Right ventricle myocardium inferior (tissue), 1 donor: ENCODE measurements around the gene CDC16. TPM values are rescaled to one million over a fixed set of nuclear protein-coding genes. Genes with fewer than 3 reads are reported as not detected.

Source experiments
- ATAC-seq: fragments of 200-7000 bp; cut with Tn5 transposase; one replicate; pipeline ENCODE4 v1.9.1; 2020; ENCODE audit warnings: mild to moderate bottlenecking, moderate library complexity
- DNase-seq: peaks from one replicate; pipeline ENCODE4 v3.0.0; 2021; ENCODE audit errors: missing footprints
- intact Hi-C: fragments of 100-400 bp; cut with DNase I; formaldehyde crosslinking; loops from one replicate; pipeline ENCODE4 v1.11.0; 2022
- total RNA-seq: library from RNA; stranded (reverse); fragmentation: NEBNext Ultra II Directional; extraction: Animal tissue kit (Norgen Biotek cat#: 25700); gene quantifications from one replicate; pipeline ENCODE4 v1.2.1, GENCODE V29; 2021
- donor health status: DM: no; HTN: yes; CAD: no; lungs with severe emphysema.

CDC16 gene
- total RNA-seq, 1 donor from 2014 or later: 36.7 TPM

DNA sequence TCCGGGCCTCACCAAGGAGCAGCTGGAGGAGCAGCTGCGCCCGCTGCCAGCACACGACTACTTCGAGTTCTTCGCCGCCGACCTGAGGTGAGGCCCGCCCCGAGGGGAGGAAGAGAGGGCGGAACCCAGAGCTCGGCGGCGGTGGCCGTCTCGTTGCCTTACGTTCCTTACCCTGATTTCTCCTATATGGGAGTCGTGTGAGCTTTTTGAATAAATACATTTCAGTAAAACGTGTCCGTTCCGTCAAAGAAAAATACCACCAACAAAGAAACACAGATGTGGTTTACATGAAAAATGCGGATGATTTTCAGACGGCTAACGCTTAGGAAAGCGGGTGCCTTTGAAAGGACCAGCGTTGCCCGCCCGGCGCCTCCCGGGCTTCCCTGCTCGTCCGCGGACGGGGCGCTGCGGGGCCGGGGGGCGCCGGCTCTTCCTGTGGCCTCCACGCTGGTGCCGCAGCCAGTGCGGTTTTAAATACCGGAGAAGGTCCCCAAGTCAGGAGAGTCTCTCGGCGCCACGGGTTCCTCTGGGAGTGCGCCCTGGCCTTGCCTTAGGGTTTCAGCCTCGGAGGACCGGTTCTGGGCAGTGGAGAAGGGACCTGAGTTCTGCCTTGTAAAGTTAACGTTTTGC lies 47.5 kb downstream of the CDC16 start:
- peak; percentile 86 for DNase-seq
- intact Hi-C loops: no loop called here
- ATAC-seq: peak; percentile 66

GRCh38 chr13:114283576-114283975 lies 48.9 kb downstream of the CDC16 start:
- DNase-seq: no peak
- ATAC-seq: no peak
- intact Hi-C loops: no loop called here

- DNase-seq: no peak
- intact Hi-C loops: no loop called here
- no peak for ATAC-seq
Observed at GRCh38 chr13:114284680-114285079, 50.0 kb downstream of the CDC16 start.

DNA sequence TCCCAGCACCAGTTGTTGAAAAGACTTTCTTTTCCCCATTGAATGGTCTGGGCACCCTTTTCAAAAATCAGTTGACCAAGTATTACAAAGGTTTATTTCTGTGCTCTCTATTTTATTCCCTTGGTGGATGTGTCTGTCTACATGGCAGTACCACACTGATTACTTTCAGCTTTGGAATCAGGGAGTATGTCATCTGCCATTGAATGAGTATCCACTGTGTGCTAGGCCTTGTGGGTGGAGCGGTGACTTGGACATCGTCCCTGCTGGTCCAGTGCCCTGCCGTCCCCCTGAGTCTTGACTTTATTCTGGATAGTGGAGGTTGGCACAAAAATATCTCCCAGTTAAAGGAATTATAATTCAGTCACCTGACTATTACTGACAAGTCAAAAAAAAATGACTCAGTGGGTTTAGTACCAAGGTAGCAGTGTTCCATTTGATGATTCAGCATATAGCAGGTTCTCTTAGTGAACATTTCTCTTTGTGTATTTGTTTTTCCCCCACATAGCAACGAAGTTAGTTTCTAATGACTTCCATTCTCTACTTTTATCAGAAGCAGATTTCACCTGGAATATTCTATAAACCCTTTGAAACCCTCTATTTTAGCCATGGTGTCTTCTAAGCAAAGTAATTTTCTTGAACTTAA lies 50.6 kb downstream of the CDC16 start:
- ATAC-seq: no peak
- no peak for DNase-seq
- intact Hi-C loops: no loop called here

GRCh38 chr13:114286808-114287207 lies 52.1 kb downstream of the CDC16 start:
- DNase-seq: no peak
- ATAC-seq: no peak
- intact Hi-C loops: no loop called here

GRCh38 chr13:114288157-114288591 lies 53.5 kb downstream of the CDC16 start:
- ATAC-seq: no peak

GRCh38 chr13:114296448-114296847 lies 61.8 kb downstream of the CDC16 start:
- intact Hi-C loops: no loop called here
- no peak for ATAC-seq
- no peak for DNase-seq

More at GRCh38 chr13:114288157-114288591, 53.5 kb downstream of the CDC16 start:
- intact Hi-C loops: no loop called here
- DNase-seq: no peak

DNA sequence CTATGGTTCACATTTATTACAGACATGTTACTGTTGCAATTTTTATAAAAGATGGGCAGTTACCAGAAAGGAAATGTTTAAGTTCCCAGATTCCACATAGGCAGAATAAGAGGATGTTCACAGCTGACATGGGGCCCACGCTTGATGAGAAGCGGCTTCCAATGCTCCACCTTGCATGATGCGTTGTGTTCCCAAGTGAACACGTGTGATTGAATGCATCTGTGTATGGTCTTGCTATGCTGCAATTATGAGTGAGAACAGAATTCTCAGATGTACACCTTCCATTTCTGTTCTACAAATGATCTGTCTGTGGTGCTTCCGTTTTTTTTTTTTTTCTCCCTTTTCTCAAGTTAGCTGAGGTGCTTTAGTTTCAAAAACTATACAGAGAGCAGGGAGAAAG lies 62.2 kb downstream of the CDC16 start:
- no peak for ATAC-seq
- intact Hi-C loops: no loop called here
- DNase-seq: no peak

DNA sequence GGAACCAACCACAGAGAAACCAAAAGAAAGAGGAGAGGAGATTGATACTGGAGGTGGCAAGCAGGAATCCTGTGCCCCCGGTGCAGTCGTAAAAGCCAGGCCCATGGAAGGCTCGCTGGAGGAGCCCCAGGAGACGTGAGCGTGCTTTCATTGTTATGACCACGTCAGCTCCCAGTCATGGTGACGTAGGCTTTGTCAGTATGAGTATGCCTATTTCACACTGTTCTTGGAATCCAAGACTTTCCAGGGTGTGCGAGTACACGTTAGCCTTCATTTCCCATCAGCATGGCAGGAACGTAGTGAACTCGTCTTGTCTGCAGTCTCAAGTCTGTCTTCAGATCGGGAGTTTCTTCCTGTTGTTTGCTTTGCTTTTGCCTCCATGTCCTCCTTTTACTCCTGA lies 64.2 kb downstream of the CDC16 start:
- DNase-seq (no peak), ATAC-seq (no peak)
- intact Hi-C loops: no loop called here

- intact Hi-C loops: no loop called here
- DNase-seq (no peak), ATAC-seq (no peak)
Observed at GRCh38 chr13:114299604-114300305, 65.1 kb downstream of the CDC16 start.

DNA sequence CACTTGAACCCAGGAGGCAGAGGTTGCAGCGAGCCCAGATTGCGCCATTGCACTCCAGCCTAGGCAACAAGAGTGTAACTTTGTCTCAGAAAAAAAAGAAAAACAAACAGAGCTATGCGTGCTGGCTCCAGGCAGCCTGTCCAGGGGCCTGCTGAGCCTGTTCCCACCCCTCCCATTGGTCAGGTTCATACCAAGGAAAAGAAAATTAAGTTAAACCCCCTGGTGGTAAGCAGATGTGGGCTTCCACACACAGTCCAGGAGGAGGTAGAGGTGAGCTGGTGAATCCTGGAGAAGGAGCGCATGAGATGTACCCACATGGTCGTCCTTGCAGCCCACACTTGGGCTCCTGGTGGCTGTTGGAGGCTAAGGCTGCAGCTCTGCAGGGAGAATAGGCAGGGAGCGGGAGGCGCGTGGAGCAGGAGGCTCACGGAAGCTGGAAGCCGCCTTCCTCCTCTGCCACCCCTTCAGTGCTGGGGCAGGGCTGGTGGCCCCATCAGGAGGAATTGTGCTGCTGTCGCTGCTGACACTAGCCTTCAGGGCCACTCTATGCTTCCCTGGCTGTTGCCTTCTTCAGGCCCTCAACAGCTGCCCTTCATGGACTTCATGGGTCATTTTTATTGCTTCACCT lies 69.1 kb downstream of the CDC16 start:
- ATAC-seq (no peak), DNase-seq (no peak)
- intact Hi-C loops: no loop called here

- ATAC-seq (no peak), DNase-seq (no peak)
- intact Hi-C loops: no loop called here
Observed at GRCh38 chr13:114304346-114305034, 69.8 kb downstream of the CDC16 start.

- no peak for ATAC-seq
- DNase-seq: no peak
- intact Hi-C loops: no loop called here
Observed at GRCh38 chr13:114309086-114309485, 74.4 kb downstream of the CDC16 start.

- no peak for ATAC-seq
- intact Hi-C loops: no loop called here
- no peak for DNase-seq
Observed at GRCh38 chr13:114309806-114310410, 75.2 kb downstream of the CDC16 start.

- ATAC-seq: no peak
- intact Hi-C loops: no loop called here
- no peak for DNase-seq
Observed at GRCh38 chr13:114310956-114311355, 76.3 kb downstream of the CDC16 start.

GRCh38 chr13:114311387-114311786 lies 76.7 kb downstream of the CDC16 start:
- intact Hi-C loops: no loop called here
- ATAC-seq: no peak
- no peak for DNase-seq

DNA sequence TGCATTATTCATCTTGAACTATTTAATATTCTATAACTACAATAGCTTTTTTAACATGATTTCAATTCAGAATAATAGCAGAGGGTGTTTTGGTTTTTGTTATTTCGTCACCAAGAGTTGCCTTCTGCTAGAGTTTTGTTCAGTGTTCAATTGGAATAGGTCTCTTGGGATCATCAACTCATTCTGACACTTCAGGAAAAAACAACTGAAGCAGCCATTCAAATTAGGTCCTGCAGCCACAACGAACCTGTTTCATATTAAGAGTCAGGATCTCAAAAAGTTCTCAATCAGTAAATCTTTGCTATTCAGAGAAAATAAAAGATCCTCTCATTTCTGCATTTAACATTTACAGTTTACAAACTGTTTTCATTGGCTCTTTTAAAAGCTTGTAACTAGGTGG lies 77.2 kb downstream of the CDC16 start:
- no peak for ATAC-seq
- intact Hi-C loops: no loop called here
- no peak for DNase-seq

DNA sequence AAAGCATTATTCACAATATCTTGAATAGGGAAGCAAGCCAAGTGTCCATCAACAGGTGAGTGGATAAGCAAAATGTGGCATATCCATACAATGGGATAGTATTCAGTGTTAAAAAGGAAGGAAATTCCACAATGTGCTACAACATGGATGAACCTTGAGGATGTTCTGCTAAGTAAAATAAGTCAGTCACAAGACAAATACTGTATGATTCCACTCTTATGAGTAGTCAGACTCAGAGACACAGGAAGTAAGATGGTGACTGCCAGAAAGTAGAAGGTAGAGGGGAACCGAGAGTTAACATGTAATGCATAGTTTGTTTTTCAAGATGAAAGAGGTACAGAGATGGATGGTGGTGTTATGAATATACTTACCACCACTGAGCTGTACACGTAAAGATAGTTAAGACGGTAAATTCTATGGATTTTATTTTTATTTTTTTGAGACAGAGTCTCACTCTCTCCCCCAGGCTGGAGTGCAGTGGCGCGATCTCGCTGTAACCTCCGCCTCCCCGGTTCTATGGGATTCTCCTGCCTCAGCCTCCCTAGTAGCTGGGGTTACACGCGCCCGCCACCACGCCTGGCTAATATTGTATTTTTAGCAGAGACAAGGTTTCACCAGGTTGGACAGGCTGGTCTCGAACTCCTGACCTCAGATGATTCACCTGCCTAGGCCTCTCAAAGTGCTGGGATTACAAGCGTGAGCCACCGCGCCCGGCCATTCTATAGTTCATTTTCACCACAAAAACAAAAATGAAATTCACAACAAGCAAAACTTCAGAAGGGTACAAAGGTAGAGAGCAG lies 78.6 kb downstream of the CDC16 start:
- intact Hi-C loops: no loop called here
- DNase-seq (no peak), ATAC-seq (no peak)
